Measurements from ENCODE around the gene TCF3. TPM values are rescaled to one million over a fixed set of nuclear protein-coding genes. Genes with fewer than 3 reads are reported as not detected.

TCF3 gene
- total RNA-seq, 1 donor from 2014 or later = 43.2 TPM

DNA sequence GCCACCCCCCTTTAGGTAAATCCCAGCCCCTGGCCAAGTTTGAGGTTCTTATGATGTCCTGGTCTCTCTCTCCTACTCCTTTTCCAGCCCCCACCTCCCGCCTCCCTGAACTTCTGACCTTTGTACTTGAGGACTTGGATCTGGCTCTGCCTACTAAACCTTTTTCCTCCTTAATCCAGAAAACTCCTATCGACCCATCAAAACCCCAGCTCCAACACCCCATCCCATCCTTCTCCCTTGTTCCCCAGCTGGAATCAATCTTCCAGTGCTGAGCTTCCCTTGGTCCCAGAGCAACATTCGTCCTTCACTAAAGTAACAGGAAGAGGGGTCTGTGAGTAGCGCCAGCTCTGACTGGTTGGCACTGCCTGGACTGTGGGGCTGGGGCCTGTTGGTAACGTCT is 29.9 kb downstream of the TCF3 start:
- Histone ChIP-seq H3K27ac (no peak overlapping the region), H3K4me3 (no peak overlapping the region), H3K9me3 (no peaks in the 10 kb centered on the region), H3K4me1 (no peaks in the 10 kb centered on the region), H3K36me3 (peaks cover 26% of the 10 kb centered on the region), H3K27me3 (no peaks in the 10 kb centered on the region)
- TF ChIP-seq CTCF (IDR thresholded peaks at IDR 0.05) = no peak
- no peak for ATAC-seq
- DNase-seq = no peak
- intact Hi-C loops (cut with DNase I) = no loop called here

GRCh38 chr19:1622007-1622406 is 30.4 kb downstream of the TCF3 start:
- Histone ChIP-seq H3K36me3 (peaks cover 28% of the 10 kb centered on the region), H3K27me3 (no peaks in the 10 kb centered on the region), H3K4me3 (no peak overlapping the region), H3K4me1 (no peaks in the 10 kb centered on the region), H3K27ac (no peak overlapping the region), H3K9me3 (no peaks in the 10 kb centered on the region)
- no peak for TF ChIP-seq CTCF (IDR thresholded peaks at IDR 0.05)
- DNase-seq = no peak
- no peak for ATAC-seq
- intact Hi-C loops (cut with DNase I) = no loop called here

- no peaks in the 10 kb centered on the region for H3K9me3 ChIP-seq
- no peak overlapping the region for H3K27ac ChIP-seq
- H3K27me3 ChIP-seq = no peaks in the 10 kb centered on the region
- H3K36me3 ChIP-seq = peaks cover 28% of the 10 kb centered on the region
- no peaks in the 10 kb centered on the region for H3K4me1 ChIP-seq
- no peak for TF ChIP-seq CTCF (IDR thresholded peaks at IDR 0.05)
- ATAC-seq = no peak
- intact Hi-C loops (cut with DNase I) = no loop called here
- no peak for DNase-seq
- H3K4me3 ChIP-seq = no peak overlapping the region
These were observed 30.8 kb downstream of the TCF3 start for GRCh38 chr19:1621574-1621973.

DNA sequence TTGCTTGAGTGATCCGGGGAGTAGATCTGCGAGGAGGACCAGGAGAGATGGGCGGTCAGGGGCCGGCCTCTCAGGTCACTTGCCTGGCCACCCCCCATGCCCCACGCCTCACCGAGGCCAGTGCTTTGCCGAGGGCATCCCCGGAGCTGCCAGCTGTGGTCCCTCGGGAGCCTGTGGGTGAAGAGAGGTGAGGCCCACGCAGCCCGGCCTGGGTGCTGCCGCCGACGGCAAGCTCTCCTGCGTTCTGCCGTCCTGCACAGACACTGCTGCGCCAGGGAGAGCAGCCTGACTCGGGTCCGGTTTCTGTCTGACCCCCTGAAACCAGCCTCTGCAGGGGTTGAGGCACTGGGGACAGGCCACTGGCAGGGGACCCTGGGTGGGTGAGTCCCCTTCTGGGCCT is 31.4 kb downstream of the TCF3 start:
- no peak for ATAC-seq
- no peak for TF ChIP-seq CTCF (IDR thresholded peaks at IDR 0.05)
- peaks cover 28% of the 10 kb centered on the region for H3K36me3 ChIP-seq

GRCh38 chr19:1620502-1620901 is 31.9 kb downstream of the TCF3 start:
- Histone ChIP-seq H3K36me3 (peaks cover 30% of the 10 kb centered on the region), H3K4me3 (no peak overlapping the region), H3K4me1 (no peaks in the 10 kb centered on the region), H3K27ac (no peak overlapping the region), H3K27me3 (no peaks in the 10 kb centered on the region), H3K9me3 (no peaks in the 10 kb centered on the region)
- ATAC-seq (no peak), DNase-seq (no peak)
- intact Hi-C loops (cut with DNase I) = no loop called here
- TF ChIP-seq CTCF (IDR thresholded peaks at IDR 0.05) = no peak

More for the DNA sequence above, 31.4 kb downstream of the TCF3 start:
- Histone ChIP-seq H3K9me3 (no peaks in the 10 kb centered on the region), H3K4me3 (no peak overlapping the region), H3K27ac (no peak overlapping the region), H3K4me1 (no peaks in the 10 kb centered on the region), H3K27me3 (no peaks in the 10 kb centered on the region)
- no peak for DNase-seq
- intact Hi-C loops (cut with DNase I) = no loop called here

DNA sequence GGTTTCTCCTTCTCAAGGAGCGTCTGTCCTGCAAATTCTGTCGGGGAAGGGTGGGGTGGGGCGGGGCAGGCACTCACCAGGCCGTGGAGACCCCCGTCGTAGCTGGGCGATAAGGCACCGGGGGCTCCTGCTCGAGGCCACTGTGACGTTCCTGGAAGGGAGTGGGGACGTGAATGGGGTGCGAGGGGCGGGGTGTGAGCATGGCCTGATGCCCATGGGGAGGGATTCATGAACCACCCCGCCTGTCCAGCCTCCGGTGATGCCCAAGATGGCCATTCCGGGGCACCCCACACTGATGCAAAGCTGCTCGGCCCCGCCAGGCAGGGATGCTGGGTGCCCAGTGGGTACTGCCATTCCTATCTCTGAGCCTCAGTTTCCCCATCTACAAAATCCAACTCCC is 32.7 kb downstream of the TCF3 start:
- H3K36me3 ChIP-seq = peaks cover 38% of the 10 kb centered on the region
- no peak overlapping the region for H3K27ac ChIP-seq
- intact Hi-C loops (cut with DNase I) = no loop called here
- H3K4me1 ChIP-seq = no peaks in the 10 kb centered on the region
- no peak overlapping the region for H3K4me3 ChIP-seq
- no peaks in the 10 kb centered on the region for H3K9me3 ChIP-seq
- no peaks in the 10 kb centered on the region for H3K27me3 ChIP-seq
- DNase-seq (no peak), ATAC-seq (no peak)
- no peak for TF ChIP-seq CTCF (IDR thresholded peaks at IDR 0.05)
